Amygdala (tissue), 56 donors: ENCODE measurements around the gene OMG.
"Not testable (repeated sequence)": the region's sequence is repeated elsewhere in the genome, so short reads cannot be mapped to it uniquely, and the experiment has no call there.

Experiments used
- DNase-seq, 56 donors: peaks; one replicate each; lab custom pipeline; 2025; lab: John Stamatoyannopoulos, UW

The OMG gene

DNA sequence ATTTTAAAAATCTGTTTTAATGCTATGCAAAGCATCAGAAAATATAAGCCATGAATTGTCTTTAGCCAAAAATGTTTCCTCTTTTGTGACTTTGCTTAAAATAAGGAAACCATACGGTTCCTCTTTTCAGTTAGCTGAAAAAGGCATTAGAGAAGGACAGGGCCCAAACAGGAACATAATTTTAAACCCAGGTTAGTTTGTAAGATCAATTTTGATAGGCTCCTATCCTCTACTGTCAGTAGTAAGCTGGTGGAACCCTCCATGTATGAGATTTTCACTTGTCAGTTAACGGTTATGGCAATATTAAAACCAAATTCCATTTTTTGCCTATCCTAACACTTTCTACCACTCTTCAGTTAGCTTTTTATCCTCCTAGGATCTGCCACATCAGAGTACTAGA is 12.5 kb upstream of the OMG start:
- no peak for DNase-seq

DNA sequence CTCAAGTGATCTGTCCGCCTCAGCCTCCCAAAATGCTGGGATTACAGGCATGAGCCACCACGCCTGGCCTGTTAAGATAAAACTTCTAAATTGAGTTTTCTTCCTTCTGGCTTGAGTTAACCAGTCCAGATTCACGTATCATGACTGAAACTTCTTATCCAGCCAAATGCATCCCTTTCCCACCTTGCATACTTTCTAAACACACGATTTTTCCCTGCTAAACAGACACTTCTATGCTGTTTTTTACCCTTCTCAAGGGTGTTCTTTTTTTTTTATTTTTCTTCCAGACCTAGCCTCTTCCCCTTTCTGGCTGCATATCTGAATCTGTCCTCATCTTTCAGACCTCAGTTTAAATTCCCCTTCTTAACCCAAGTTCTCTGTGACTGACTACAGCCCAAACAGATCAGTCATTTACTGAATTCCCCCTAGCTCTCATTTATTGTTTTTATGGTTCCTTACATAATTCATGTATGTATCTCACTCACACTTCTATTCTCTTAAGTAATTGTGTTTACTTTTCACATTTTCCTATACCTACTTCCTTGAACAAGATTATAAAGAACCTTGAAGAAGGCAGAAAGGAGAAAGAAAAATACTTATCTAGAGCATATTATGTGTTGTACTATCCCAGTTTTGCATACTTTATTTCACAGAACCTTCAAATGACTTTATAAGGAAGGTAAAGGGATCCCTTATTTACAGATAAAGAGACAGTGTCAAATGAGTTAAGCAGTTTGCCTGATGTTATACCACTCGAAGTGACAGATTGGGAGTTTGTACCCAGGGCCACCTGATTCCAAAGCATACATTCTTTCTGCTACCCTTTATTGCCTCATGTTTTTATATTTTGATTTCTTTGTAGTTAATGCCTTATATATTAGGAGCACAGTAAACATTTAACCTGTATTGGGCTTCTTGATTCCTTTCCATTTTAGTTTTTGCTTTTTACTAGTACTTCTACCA is 11.6 kb upstream of the OMG start:
- no peak for DNase-seq

DNA sequence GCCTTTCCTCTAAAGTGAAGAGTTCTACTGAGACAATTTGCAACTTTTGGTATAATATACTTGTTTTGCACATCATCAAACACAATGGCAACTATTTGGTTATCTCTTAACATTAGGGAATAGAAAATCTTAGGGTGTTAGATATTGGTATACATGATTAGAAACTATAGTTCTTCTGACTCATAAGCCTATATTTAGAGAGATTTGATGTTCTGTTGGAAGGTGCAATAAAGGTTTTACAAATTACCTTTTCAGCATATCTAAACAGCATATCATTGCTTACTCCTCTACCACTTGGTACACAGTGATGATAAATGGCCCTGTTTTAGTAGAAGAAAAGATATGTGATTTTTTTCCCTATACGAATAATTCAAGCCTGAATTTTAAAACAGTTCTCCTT is 10.6 kb upstream of the OMG start:
- no peak for DNase-seq

DNA sequence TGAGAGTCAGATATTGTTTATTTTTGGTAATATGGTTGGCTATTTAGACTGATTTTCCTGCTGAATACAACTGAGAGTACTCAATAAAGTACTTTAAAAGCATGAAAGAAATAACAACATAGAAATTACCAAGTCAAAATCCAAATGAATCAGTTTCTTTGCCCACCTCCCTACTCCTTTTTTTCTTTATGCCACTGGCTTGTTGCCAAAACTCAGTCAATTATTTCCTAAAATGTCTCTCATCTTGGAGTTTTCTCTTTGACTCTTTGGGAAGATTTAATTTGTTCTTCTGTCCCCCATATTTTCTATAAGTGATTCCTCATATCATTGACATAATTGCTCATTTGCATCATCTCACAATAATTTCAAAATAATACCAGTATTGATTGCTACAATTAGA is 2.6 kb upstream of the OMG start:
- no peak for DNase-seq

DNA sequence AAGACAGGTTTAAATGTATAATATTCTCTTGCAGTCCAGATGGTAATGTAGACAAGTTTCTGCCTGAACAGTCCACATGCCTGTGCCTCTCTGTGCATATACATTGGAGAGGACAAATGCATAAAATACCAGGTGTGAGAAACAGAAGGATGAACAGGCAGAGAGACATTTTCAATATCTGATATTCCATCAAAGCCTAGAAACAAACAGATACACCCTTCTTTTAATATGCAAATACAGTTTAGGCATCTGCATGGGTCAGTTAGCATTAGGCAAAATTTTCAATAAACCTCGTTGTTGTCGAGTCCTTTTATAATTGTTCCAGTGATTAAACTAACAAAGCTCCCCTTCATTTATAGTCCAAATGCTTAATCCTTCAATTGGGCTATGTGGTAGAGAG is 897 bp downstream of the OMG start:
- DNase-seq, result peak in 4 of 56 donors; percentile 11 to 29 (median 24)

DNA sequence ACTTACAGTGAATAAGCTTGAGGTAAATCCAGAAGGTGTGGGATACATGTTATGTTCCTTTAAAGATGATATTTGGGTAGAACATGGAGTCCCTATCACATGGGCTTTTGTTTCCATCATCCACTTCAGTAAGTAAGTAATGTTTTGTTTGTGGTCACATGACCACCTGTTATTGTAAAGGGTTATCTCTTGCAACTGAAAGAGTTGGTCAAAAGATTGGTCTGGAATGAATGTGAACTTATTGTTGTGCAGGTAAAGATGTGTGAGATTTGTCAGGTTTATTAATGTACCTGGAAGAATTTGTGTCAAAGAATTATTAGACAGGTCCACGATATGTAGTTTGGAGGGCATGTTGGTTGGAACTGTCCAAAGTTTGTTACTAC is 1.6 kb downstream of the OMG start:
- no peak for DNase-seq

DNA sequence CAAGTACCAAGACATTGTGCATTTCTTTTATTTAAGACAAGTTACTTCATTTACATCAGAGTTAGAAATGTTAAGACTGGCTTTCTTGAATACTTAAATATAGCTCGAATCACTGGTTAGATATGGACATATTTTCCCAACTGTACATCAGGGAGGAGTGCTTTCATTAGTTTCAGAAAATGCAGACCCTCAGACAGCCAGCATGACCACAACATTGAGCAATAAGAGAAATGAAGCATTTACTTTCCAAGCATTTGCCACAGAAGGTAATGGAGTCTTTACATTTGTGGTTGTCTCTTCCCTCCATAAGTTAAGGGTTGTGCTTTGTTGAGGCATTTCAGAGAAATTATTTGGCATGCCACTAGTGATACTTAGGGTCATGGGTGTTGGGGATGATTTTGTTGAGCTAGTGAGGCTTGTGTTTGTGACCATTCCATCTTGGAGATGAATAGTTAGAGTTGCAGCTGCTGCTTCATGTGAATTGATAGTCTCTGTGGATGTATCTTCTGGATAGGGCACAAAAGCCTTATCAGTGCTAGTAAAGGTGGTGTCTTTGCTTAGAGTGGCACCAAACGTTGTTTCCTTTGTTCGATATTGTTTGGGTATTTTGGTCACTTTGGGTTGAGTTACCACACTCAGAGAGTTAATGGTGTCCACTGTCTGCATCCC is 2.1 kb downstream of the OMG start:
- DNase-seq, result no peak

DNA sequence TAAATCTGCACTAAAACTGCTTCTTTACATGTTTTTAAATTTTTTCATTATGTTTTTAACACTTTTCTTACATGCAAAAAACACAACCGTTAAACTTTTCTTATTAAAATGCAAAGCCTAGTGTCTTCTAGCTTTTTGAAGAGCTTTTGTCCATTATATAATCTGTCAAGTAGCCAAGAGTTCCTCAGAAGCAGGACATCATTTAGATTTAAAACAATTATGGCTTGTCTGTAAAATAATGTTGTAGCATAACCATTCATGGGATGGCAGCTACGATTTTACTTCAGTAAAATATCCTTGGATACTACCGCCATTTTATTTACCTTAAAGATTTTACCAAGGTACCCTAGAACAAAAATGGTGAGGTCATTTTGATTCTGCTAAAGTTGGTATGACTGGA is 2.8 kb downstream of the OMG start:
- no peak for DNase-seq

DNA sequence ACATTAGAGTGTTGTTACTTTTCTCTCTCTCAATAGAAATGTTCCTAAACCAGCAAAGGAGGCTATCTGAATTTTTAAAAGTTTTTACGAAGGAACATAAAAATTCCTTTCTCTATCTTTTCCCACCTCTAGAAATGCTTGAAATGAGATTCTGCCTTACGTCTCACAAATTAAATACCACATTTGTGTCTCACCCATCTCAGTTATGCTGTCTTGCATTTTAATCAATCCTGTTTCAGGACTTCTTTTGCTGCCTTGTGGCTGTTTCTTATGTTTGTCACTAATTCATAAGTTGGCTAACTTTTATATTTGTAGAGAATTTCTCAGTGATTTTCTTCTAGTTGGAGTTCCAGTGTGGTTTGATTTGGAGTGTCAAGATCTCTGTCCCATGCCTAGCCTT is 3.5 kb downstream of the OMG start:
- no peak for DNase-seq

DNA sequence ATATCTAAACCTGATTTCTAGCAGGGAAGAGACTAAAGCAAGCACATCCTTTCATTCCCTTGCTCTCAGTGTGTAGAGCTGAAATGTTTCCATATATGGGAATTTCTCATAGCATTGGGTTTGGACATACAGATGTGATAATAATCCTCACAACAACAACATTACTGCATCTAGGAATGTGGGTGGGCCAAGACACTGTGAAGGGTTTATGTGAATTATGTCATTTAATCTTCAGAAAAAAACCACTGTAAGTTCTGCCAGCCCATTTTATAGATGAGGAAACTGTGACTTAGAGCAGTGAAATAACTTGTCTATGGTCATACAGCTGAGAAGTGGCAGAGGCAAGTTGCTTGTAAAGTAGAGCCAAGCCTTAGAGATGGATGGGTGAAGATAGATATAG is 5.2 kb downstream of the OMG start:
- no peak for DNase-seq

DNA sequence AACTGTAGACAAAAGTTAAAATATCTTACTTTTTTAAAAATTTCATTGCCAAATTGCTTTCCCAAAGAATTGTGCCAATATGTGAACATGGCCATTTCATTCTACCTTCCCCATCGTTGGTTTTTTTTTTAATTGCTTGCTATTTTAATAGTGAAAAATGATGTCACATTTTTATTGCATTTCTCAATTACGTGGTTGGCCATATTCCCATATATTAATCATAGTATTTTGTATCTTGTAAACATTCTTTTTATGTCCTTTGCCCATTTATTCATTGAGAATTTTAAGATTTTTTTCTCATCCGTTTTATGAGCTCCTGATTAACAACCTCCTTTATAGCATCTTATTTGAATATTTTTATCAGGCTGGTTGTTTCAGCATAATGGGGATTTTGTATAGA is 7.2 kb downstream of the OMG start:
- DNase-seq, result no peak

DNA sequence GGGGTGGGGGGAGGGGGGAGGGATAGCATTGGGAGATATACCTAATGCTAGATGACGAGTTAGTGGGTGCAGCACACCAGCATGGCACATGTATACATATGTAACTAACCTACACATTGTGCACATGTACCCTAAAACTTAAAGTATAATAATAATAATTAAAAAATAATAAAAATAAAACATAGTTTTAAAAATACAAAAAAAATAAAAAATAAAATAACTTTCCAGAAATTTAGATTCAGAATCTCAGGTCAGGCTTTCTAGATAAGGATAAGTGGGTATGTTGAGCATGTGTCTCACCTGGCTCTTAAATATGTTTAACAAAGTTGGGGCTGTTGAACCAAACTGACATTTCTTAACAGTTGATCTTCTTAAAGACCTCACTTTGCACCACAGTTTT is 9.1 kb downstream of the OMG start:
- DNase-seq, result not testable (repeated sequence)

DNA sequence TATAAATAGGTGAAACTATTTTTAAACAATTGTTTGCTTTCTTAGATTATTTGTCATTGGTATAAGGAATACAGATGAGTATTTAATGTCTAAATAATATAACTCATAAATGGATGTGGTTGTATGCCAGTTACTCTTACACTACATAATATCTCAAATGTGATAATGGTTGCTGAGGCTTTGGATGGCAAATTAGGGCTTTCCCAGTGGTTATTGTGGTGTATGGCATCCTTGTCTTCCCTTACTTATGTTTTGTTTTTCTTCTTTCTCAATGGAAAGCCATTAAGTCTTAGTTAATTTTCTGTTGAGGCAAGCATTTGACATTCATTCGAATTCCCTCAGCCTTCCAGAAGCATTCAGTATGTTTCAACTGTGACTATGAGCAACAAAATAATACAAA is 10.5 kb downstream of the OMG start:
- DNase-seq, result no peak

DNA sequence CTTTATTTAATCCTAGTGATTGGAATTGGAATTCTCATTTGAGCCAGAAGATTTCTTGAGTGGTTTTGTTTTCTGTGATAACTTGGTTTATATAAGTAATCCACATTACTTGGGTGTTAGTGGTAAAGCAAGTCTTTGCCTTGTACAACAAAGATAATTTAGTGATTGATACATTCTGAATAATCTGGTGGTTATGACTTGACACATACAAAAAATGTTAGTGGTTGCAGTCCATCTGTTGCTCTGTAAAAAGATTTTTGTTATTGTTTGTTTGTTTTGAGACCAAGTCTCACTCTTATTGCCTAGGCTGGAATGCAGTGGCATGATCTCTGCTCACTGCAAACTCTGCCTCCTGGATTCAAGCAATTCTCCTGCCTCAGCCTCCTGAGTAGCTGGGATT is 13.2 kb downstream of the OMG start:
- DNase-seq, result no peak

DNA sequence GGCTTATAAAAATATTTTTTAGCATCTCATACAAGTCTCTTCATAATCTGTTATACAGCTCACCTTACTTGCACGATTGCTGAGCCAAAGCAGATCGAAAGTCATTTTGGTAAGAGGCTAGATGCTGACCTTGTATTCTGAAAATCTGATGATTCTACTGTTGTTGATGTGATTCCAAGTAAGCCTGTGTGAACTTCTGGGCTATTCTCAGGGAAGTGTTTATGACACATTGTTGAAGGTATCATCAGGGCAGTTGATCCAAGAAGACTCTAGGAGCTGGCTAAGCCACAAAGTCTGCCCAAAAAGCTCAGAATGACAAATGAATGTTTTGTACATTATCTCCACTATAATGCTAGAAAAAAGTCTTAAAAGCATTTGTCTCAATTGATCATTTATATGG is 16.0 kb downstream of the OMG start:
- DNase-seq, result no peak

DNA sequence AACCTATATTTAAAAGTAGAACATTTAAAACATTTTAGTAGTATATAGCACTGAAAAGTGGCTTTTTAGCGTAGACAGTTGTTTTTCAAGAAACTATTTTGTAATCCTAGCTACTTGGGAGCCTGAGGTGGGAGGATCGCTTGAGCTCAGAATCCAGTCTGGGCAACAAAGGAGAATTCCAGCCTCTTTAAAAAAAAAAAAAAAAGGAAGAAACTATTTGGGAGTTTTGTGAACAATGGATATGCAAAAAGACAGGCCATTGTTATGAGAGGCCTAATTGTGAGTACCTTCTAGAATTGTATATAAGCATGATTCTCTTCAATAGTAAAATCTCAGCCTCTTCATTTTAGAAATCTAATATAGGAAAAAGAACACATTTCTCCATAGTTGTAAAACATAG is 17.6 kb downstream of the OMG start:
- no peak for DNase-seq

DNA sequence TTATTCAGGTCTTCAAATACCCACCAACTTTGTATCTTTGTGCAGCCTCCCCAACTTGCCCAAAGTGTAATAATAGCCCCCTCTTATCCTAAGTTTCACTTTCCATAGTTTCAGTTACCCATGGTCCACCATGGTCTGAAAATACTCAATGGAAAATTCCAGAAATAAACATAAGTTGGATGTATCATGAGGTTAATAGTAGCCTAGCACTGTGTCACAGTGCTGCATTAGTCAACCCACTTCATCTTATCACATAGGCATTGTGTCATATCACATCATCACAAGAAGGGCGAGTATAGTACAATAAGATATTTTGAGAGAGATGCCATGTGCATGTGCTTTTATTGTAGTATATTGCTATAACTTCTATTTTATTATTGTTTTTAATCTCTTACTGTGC is 21.9 kb downstream of the OMG start:
- DNase-seq, result no peak

DNA sequence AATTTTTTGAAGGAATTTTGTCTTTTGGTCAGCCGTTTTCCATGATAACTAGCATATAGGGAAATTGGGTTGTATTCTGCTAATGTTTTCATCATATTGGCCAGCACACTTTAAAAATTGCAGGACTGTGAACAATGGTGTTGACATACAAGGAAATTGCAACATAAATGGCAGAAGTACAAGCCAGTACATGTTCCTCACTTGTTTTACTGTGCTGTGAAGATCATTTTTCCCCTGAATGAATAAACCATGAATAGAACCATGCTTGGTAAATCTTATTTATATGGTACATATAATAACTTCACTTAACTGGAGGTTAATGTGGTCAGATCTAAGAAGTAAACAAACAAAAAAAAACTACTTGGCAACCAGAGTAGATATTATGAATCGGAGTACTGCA is 22.8 kb downstream of the OMG start:
- DNase-seq, result no peak

DNA sequence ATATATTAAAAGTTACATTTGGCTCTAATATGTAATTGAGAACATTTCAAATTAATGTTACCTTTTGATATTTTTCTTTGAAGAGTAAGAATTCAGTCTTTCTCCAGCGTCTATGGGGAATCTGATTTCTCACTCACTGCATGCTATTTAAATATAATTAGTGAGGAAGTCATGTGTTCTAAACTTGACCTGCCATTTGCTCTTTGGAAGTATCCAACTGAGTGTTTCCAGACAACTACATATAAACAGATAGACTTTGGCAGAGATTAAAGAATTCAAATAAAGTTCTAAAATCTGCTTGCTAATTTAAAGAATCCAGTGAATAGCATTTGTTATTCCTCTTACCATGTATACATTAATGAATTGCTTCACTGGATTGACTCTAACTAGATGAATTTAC is 23.5 kb downstream of the OMG start:
- DNase-seq, result no peak

DNA sequence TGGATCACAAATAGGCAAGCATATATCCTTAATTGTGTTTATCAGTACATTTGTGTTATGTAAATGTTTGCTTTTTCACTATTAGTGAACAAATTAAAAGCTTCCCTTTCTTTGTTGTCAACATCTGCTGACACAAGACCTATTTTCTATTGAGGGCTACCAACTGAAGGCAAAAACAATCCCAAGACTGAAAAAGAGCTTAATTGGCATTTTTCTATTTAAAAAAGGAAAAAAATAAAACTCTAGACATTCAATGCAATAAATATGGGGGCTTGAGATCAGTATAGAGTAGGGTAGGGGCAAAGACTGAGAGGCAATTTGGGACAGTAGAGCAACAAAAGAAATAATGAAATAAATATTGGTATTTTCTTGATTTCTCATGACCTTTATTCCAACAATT is 24.2 kb downstream of the OMG start:
- no peak for DNase-seq

DNA sequence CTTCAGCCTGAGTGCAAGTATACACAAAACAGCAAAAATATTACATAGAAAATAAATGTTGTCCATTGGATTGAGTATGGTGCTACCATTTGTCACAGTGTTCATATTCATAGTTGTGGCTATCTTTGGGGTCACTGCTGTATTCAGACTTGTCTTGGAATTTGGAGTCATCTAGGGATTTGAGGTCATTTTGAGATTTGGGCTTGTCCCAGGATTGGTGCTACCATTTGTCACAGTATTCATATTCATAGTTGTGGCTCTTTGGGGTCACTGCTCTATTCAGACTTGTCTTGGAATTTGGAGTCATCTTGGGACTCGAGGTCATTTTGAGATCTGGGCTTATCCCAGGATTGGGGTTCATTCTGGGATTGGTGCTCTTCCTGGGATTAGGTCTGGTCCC is 24.8 kb downstream of the OMG start:
- no peak for DNase-seq

DNA sequence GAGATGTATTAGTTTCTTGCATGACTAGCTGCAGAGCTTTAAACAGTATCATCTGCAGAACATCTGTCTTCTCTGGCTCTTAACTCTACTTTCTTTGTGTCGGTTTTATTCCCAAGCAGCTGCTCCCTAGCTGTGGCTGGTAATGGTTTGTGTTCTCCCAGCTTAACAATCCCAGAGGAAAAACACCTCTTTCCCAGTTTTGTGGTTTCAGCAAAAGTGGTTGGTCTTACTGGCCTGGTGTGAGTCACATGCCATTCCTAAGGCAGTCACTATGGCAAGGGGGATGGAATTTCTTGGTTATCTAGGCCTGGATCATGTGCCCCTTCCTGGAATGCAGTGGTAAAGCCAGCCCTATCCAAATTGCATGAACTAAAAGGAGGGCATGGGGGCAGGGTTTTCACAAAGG is 27.5 kb downstream of the OMG start:
- DNase-seq, result peak in 1 of 56 donors; percentile 4
